Measurements from ENCODE around the gene DRC3.
"Not testable (repeated sequence)": the region's sequence is repeated elsewhere in the genome, so short reads cannot be mapped to it uniquely, and the experiment has no call there.

The DRC3 gene

GRCh38 chr17:17941015-17941414, 31.6 kb upstream of the DRC3 start:
- DNase-seq: no peak

GRCh38 chr17:17942846-17943245, 29.8 kb upstream of the DRC3 start:
- no peak for DNase-seq

DNA sequence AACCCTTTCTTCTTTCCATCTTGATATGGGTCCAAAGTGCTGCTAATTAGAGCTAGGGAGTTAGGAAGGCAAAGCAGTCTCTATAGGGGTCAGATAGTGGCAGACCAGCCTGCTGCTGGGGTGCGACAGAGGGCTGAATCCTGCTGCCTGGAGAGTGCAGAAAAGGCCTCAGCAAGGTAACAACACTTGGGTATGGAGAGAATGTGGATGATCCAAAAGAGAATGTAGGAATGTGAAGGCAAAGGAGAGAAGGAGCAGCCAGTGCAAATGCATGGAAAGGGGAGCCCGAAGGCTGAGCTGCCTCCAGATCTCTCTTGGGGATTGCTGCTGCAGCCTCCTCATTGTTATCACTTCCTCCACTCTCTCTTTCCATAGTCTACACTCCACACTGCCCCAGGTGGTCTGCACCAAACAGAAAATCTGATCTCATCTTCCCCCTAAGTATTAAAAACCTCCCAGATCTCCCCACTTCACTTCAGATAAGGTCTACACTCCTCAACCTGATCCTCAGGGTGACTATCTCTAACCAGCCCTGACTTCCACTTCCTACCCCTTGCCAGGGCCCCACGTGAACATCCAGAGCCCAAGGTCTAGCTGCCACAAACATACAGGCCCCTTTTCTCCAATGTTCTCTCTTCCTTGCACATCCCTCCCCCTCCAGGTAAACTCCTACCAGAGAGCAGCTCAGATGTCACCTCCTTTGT, 29.2 kb upstream of the DRC3 start:
- no peak for DNase-seq

DNA sequence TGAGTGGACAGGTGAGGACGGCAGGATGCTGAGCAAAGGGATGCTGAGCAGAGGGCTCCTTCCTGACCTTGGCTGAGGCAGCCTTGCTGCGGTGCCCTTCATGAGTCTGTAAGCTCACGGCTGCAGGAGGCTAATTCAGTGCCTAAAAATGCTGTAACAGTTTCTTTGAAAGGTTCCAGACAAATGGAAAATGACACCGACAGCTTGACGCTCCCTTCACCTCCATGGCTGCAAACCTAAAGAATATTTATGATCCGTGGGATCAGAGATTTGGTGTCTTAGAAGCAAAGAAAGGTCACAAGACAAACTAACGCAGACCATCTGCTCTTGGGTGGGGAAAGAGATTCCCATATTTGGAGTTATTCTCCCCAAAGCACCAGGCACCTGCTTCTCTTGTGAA, 28.4 kb upstream of the DRC3 start:
- DNase-seq: no peak

GRCh38 chr17:17944743-17945142, 27.9 kb upstream of the DRC3 start:
- no peak for DNase-seq

DNA sequence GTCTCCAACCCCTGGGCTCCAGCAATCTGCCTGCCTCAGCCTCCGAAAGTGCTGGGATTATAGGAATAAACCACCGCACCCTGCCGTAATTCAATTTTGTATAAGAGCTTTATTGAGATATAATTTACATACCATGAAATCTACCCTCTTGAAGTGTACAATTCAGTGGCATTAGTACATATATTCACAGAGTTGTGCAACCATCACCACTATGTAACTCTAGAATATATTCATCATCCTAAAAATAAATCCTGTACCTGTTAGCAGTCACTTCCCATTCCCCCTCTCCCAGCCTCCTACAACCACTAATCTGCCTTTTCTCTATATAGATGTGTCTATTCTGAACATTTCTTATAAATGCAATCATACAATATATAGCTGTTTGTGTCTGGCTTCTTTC, 26.6 kb upstream of the DRC3 start:
- no peak for DNase-seq

- DNase-seq: no peak
Observed at GRCh38 chr17:17947309-17947708, 25.4 kb upstream of the DRC3 start.

- DNase-seq: no peak
Observed at GRCh38 chr17:17947966-17948365, 24.7 kb upstream of the DRC3 start.

DNA sequence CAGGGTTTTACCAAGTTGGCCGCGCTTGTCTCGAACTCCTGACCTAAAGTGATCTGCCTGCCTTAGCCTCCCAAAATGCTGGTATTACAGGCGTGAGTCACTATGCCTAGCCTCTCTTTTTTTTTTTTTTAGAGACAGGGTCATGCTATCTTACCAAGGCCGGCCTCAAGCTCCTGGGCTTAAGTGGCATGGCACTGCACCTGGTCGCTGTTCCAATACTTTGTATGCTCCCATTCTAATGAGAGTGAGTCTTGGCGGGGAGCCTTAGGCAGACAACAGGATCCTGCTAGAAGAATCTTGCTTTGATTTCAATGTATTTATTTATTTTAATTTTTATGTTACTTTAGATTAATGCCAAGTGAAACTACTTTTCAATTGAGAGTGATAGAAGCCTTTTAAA, 22.3 kb upstream of the DRC3 start:
- no peak for DNase-seq

GRCh38 chr17:17950806-17951205, 21.9 kb upstream of the DRC3 start:
- DNase-seq: no peak

DNA sequence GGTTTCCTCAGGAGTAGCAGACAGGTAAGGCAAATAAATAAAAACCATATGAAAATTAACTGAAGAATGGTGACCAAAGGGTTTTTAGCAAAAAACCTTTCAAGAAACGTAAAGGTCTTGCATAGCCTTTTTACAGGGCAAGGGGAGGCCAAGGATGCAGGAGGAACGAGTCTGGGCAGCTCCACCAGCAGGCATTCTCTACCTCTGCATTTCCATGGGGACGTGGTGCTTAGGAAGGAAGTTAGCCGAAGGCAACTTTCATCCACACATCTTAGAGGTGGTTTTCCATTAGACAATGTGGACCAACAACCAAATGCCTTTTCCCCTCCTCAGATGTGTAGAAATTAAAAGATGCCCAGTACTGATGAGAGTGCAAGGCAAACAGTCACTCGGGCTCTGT, 21.1 kb upstream of the DRC3 start:
- no peak for DNase-seq

DNA sequence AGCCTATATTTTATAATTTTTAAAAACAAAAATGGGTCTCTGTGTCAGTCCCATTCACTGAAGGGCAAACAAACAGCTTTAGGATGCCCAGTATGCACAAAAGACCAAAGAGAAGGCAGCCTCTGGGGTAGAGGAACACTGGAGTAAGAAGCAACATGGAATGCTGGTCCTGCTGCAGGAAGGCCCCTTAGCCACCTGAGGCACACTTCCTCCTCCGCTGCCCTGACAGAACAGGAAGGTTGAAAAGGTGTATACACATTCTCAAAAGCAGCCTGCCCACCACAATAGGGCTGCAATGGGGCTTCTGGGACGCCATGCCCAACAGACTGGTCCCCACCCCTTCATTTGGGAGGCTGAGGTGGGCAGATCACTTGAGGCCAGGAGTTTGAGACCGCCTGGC, 20.0 kb upstream of the DRC3 start:
- DNase-seq: no peak

DNA sequence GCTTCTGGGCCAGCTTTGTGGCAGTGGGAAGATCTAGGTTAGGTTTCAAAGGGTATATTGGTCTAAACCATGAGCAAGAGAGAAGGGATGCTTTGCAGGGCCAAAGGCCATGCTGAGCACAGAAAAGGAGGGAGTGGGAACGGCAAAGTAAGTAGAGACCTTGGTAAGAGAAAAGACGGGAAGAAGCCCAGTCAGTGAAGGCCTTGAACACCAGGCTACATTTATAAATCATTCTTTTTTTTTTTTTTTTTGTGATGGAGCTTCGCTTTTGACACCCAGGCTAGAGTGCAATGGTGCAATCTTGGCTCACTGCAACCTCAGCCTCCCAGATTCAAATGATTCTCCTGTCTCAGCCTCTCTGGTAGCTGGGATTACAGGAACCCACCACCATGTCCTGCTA, 18.6 kb upstream of the DRC3 start:
- DNase-seq: no peak

DNA sequence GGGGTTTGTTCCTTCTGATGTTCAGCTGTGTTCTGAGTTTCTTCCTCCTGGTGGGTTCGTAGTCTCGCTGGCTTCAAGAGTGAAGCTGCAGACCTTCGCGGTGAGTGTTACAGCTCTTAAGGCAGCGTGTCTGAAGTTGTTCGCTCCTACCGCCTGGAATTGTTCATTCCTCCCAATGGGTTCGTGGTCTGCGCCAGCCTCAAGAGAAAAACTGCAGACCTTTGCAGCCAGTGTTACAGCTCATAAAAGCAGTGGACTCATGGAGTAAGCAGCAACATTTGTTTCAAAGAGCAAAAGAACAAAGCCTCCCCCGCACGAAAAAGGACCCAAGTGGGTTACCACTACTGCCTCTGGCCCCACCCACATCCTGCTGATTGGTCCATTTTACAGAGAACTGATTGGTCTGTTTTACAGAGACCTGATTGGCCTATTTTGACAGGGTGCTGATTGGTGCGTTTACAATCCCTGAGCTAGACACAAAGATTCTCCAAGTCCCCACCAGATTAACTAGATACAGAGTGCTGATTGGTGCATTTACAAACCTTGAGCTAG, 16.8 kb upstream of the DRC3 start:
- not testable (repeated sequence) for DNase-seq

- no peak for DNase-seq
Observed at GRCh38 chr17:17957584-17957916, 15.1 kb upstream of the DRC3 start.

DNA sequence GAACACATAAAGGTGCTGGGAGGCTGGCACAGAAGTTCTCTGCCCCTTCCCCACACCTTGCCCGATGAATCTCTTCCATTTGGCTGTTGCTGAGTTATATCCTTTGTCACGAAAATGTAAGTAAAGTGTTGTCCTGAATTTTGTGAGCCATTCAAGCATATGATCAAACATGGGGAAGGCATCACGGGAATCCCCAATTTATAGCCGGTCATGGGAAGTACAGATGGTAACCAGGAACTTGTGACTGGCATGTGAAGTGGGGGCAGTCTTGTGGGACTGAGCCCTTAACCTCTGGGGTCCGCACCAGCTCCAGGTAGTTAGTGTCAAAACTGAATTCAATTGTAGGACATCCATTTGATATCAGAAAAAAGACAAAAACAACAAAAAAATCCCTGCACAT, 13.7 kb upstream of the DRC3 start:
- DNase-seq: no peak

DNA sequence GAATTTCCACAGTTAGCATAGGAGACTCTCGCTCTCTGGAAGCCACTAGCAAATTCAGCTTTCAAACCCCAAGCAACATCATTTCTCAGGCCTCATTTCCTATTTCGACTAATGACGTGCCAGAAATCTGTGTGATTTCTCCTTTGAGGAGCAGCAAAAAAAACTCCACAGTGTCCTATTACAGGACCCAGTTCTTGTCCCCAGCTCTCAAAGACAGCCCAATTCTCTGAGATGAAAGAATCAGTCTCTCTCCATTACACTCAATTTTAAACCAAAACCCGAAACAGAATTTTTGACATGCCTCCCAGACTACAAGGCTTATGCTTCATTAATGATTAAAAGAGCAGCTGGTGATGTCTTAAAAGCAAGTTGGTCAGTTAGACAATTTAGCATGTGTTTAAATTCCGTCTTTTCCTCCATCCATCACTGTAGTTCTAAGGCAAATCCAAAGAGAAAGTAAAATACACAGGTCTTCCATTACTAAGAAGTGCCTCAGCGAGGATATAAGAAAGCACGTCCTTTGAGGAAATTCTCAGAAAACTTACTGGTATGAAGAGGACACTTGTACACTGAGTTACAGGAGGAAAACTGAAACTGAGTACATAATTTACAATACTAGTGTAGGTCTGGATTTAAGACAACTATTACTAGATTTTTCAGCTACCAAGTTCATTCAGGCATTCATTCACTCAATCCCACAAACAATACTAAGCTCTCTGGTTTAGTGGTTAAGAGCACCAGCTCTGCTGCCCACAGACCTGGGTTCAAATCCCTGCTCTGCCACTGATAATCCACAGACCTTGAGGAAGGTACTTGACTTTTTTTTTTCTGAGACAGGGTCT, 12.9 kb upstream of the DRC3 start:
- no peak for DNase-seq

GRCh38 chr17:17960500-17961030, 12.1 kb upstream of the DRC3 start:
- DNase-seq: no peak

- DNase-seq: no peak
Observed at GRCh38 chr17:17963066-17963465, 9.6 kb upstream of the DRC3 start.

GRCh38 chr17:17963694-17964436, 8.8 kb upstream of the DRC3 start:
- no peak for DNase-seq

GRCh38 chr17:17964710-17965109, 8.0 kb upstream of the DRC3 start:
- no peak for DNase-seq

GRCh38 chr17:17965152-17965721, 7.4 kb upstream of the DRC3 start:
- DNase-seq: no peak

GRCh38 chr17:17966399-17966798, 6.3 kb upstream of the DRC3 start:
- no peak for DNase-seq

All from NCI-H1048 (cell line).